Left lung (tissue), 10 donors: ENCODE measurements around the gene SSH3. TPM values are rescaled to one million over a fixed set of nuclear protein-coding genes. Genes with fewer than 3 reads are reported as not detected.
A peak's percentile ranks its signal among the peaks of the same experiment; 100 is the strongest.

Experiments used
- ATAC-seq: fragments of 200-7000 bp; cut with Tn5 transposase; one replicate; pipeline ENCODE4 v1.9.1; 2020; ENCODE audit warnings: moderate library complexity
- DNase-seq, 4 donors: peaks; one replicate each; pipeline ENCODE4 v3.0.0-alpha.2; 2013 to 2020
- H3K27ac ChIP-seq, 2 donors: fragments of 200-600 bp; sonication (generic) in 1 of 2; one replicate each; pipeline versions ENCODE4 v1.5.0 to v1.8.0; 2020 to 2021
- H3K27me3 ChIP-seq, 2 donors: fragments of 200-600 bp; sonication (generic) in 1 of 2; one replicate each; pipeline versions ENCODE4 v1.5.0 to v1.8.0; 2020 to 2021
- H3K36me3 ChIP-seq, 2 donors: fragments of 200-600 bp; sonication (generic) in 1 of 2; one replicate each; pipeline versions ENCODE4 v1.5.0 to v1.8.0; 2020 to 2021
- H3K4me1 ChIP-seq, 2 donors: fragments of 200-600 bp; one replicate each; pipeline ENCODE4 v1.8.0; 2021
- H3K4me3 ChIP-seq, 2 donors: fragments of 200-600 bp; sonication (generic) in 1 of 2; one replicate each; pipeline versions ENCODE4 v1.5.0 to v1.8.0; 2020 to 2021; ENCODE audit warnings: mild to moderate bottlenecking in 1 of 2
- H3K9me3 ChIP-seq, 2 donors: fragments of 200-600 bp; sonication (generic) in 1 of 2; one replicate each; pipeline versions ENCODE4 v1.5.0 to v1.8.0; 2020 to 2021
- intact Hi-C, 2 donors: fragments of 100-400 bp; cut with DNase I; formaldehyde crosslinking; loops; one replicate each; pipeline versions ENCODE4 v1.11.2 to v1.14.2; 2022
- polyA plus RNA-seq, 6 donors: library from polyadenylated mRNA; unstranded; fragments of 120-200 nt; gene quantifications; one replicate each; pipeline ENCODE4 v1.2.1, GENCODE V29; 2013; ENCODE audit not compliant: insufficient read length in 6 of 6
- total RNA-seq, 2 donors: library from RNA; stranded (reverse); fragmentation: NEBNext Ultra II Directional; extraction: Animal tissue kit (Norgen Biotek cat#: 25700); gene quantifications; one replicate each; pipeline ENCODE4 v1.2.1, GENCODE V29; 2021
- TF ChIP-seq, protein P1 (sequence below), 2 donors: fragments of 200-600 bp; sonication (generic) in 1 of 2; IDR thresholded peaks; one replicate each; pipeline versions ENCODE4 v1.5.0 to v1.8.0; 2021; ENCODE audit warnings: antibody characterized with exemption in 2 of 2
- donor health status: DM: no; HTN: yes; CAD: no.
- donor health status: DM: no; HTN: no; CAD: no.

The SSH3 gene
- total and polyA plus RNA-seq, 8 donors: 23.0 to 44.9 (median 29.5) TPM

DNA sequence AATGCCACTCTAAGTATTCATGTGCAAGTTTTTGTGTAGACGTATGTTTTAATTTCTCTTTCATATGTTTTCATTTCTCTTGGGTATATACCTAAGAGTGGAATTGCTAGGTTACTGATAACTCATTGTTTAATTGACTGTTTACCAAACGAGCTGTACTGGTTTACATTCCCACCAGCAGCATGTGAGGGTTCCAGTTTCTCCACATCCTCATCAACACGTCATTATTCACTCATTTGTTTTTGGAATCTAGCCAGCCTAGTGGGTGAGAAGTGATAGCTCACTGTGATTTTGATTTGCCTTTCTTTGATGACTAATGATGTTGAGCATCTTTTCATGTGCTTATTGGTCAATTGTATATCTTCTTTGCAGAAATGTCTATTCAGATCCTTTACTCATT lies 10.2 kb upstream of the SSH3 start:
- Histone ChIP-seq H3K27me3 (no peaks in the 10 kb centered on the region), H3K27ac (no peak overlapping the region), H3K36me3 (peaks cover 0 to 67% of the 10 kb centered on the region in 2 donors), H3K9me3 (peaks cover 0 to 7% of the 10 kb centered on the region in 2 donors), H3K4me3 (no peak overlapping the region), H3K4me1 (peaks cover under 1 to 48% of the 10 kb centered on the region in 2 donors)
- TF ChIP-seq, protein P1, sequence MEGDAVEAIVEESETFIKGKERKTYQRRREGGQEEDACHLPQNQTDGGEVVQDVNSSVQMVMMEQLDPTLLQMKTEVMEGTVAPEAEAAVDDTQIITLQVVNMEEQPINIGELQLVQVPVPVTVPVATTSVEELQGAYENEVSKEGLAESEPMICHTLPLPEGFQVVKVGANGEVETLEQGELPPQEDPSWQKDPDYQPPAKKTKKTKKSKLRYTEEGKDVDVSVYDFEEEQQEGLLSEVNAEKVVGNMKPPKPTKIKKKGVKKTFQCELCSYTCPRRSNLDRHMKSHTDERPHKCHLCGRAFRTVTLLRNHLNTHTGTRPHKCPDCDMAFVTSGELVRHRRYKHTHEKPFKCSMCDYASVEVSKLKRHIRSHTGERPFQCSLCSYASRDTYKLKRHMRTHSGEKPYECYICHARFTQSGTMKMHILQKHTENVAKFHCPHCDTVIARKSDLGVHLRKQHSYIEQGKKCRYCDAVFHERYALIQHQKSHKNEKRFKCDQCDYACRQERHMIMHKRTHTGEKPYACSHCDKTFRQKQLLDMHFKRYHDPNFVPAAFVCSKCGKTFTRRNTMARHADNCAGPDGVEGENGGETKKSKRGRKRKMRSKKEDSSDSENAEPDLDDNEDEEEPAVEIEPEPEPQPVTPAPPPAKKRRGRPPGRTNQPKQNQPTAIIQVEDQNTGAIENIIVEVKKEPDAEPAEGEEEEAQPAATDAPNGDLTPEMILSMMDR (IDR thresholded peaks at IDR 0.05): no peak
- intact Hi-C loops: no loop called here
- DNase-seq (no peak), ATAC-seq (no peak)

DNA sequence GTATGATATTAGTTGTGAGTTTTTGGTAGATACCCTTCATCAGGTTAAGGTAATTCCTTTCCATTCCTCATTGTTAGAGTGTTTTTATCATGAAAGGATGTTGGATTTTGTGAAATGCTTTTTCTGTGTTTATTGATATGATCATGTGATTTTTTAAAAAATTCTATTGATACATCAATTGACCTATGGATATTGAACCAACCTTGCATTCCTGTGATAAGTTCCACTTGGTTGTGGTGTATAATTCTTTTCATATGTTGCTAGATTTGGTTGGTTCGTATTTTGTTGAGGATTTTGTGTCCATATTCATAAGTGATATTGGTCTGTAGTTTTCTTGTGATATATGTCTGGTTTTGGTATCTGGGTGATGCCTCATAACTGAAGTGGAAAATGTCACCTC lies 7.5 kb upstream of the SSH3 start:
- no peak for DNase-seq
- intact Hi-C loops: no loop called here
- Histone ChIP-seq H3K9me3 (peaks cover 0 to 7% of the 10 kb centered on the region in 2 donors), H3K4me3 (no peak overlapping the region), H3K36me3 (peaks cover 3 to 88% of the 10 kb centered on the region in 2 donors), H3K4me1 (peaks cover 0 to 34% of the 10 kb centered on the region in 2 donors), H3K27me3 (no peaks in the 10 kb centered on the region), H3K27ac (no peak overlapping the region)
- TF ChIP-seq, protein P1 (IDR thresholded peaks at IDR 0.05): no peak
- ATAC-seq: no peak

DNA sequence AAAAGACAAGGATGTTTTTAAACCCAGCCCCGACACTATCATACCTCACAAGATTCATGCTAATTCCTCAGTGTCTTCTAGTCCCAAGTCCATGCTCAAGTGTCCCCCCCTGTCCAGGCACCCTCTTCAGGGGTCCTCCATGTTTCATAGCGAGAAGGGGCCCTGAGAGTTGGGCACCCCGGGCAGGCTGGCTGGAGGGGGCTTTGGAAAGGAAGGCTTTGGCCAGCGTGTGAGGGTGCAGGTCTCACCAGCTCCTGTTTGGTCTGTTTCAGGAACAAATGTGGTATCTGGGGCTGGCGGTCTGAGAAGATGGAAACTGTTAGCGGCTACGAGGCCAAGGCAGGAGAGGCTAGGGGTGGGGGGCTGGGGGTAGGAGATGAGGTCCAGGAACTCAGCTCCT lies 4.5 kb upstream of the SSH3 start:
- intact Hi-C loops: no loop called here
- peaks cover 13 to 28% of the 10 kb centered on the region in 2 donors for H3K4me1 ChIP-seq
- no peak overlapping the region for H3K27ac ChIP-seq
- TF ChIP-seq, protein P1 (IDR thresholded peaks at IDR 0.05): no peak
- DNase-seq (peak in 1 of 4 donors; percentile 19), ATAC-seq (no peak)
- H3K4me3 ChIP-seq: no peak overlapping the region
- peaks cover 3 to 78% of the 10 kb centered on the region in 2 donors for H3K36me3 ChIP-seq
- no peaks in the 10 kb centered on the region for H3K27me3 ChIP-seq
- H3K9me3 ChIP-seq: peaks cover 0 to 7% of the 10 kb centered on the region in 2 donors

DNA sequence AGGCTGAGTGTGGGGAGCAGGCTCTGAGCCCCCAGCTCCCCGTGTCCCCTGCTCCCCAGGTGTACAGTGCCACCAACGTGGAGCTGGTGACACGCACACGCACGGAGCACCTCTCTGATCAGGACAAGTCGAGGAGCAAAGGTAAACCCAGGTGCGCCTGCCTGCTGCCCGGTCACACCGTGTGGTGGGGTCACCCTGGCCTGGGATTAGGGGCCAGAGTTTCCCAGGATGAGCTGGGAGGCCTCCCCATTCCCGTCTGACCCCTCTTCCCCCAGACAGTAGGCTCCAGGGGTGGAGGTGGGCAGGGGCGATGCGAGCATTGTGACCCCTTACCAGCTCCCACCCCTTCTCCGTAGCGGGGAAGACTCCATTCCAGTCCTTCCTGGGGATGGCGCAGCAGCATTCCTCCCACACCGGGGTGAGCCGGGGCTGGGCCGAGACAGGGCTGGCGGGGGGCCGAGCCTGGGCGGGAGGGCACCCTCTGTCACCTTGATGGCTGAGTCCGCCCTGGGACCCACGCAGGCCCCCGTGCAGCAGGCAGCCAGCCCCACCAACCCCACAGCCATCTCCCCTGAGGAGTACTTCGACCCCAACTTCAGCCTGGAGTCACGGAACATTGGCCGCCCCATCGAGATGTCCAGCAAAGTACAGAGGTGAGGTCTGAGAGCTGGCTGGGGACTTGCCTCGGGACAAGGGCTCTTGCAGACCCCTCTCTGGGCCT lies 3.7 kb upstream of the SSH3 start:
- H3K4me3 ChIP-seq: no peak overlapping the region
- H3K36me3 ChIP-seq: peaks cover 3 to 74% of the 10 kb centered on the region in 2 donors
- intact Hi-C loops: no loop called here
- TF ChIP-seq, protein P1 (IDR thresholded peaks at IDR 0.05): no peak
- no peaks in the 10 kb centered on the region for H3K27me3 ChIP-seq
- H3K4me1 ChIP-seq: peaks cover 13 to 34% of the 10 kb centered on the region in 2 donors
- ATAC-seq: no peak
- DNase-seq: peak in 1 of 4 donors; percentile 67
- H3K9me3 ChIP-seq: peaks cover 0 to 7% of the 10 kb centered on the region in 2 donors
- H3K27ac ChIP-seq: no peak overlapping the region

DNA sequence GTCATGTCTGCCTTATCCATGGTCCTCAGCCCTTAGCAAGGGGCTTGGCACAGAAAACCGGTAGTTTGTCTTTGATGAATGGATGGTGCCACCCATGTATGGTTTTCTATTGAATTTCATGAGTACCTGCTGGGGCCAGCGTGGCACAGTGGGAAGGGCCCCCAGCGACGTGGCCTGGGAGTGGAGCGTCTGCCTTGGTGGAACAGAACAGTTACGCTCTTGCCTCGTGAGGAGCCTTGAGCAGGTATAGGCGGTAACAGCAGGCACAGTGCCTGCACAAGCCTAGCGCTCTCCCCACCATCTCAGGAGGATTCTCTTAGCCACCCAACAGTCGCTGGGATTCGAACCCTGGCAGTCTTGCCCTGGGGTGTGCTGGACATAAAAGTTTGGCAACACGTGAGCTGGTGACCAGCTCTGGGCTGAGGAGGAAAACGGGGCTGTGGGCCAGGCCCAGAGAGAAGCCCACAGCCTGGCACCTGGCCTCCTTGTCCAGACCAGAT lies 3.0 kb upstream of the SSH3 start:
- H3K4me3 ChIP-seq: no peak overlapping the region
- H3K4me1 ChIP-seq: peaks cover 13 to 39% of the 10 kb centered on the region in 2 donors
- DNase-seq (peak in 2 of 4 donors; percentile 29 to 54), ATAC-seq (no peak)
- H3K27ac ChIP-seq: no peak overlapping the region
- H3K27me3 ChIP-seq: no peaks in the 10 kb centered on the region
- intact Hi-C loops: no loop called here
- TF ChIP-seq, protein P1 (IDR thresholded peaks at IDR 0.05): no peak
- H3K9me3 ChIP-seq: peaks cover 0 to 7% of the 10 kb centered on the region in 2 donors
- peaks cover 3 to 68% of the 10 kb centered on the region in 2 donors for H3K36me3 ChIP-seq
